GM19351 (cell line): ENCODE measurements around the gene SPATS2L.
"Not testable (repeated sequence)": the region's sequence is repeated elsewhere in the genome, so short reads cannot be mapped to it uniquely, and the experiment has no call there.

Experiments
- ATAC-seq: cut with Tn5 transposase; IDR thresholded peaks from one replicate; pipeline ENCODE4 v1.9.1; 2021; ENCODE audit warnings: mild to moderate bottlenecking, moderate library complexity; ENCODE audit not compliant: unreplicated experiment

Gene SPATS2L

GRCh38 chr2:200319548-200320337 lies 13.2 kb downstream of the SPATS2L start:
- ATAC-seq = no peak

DNA sequence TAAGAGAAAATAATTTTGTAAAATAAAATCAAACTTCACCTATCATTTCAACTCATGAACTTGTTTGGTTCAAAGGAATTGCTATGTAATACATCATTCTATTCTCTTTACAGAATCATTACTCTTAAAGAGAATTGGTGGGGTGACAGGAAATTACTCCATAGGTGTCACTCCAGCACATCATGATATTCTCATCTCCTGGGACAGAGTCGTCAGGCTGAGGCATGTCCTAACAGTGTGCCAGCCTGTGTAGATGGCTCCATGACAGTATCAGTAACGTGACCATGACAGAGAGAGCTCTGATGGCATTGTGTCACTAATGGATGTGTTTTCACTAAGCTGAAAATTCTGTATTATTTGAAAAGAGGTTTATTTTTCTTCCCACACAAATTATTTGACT lies 13.9 kb downstream of the SPATS2L start:
- no peak for ATAC-seq

DNA sequence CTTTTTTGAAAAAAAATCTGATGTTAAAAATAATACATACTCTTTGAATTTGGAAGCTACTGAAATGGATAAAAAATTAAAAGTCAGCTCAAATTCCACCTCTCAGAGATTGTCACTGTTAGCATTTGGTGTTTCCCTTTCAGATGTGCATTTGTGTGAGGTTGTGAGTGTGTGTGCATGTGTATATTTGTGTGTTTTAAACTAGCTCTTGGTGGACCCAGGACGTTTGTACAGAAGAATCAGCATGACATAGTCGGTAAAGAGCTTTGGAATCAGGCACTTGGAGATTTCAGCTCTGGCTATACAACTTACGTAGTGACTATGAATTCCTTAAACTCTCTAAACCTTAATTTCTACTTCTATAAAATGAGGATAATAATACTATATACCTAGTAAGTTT lies 14.5 kb downstream of the SPATS2L start:
- ATAC-seq = no peak

- peak; percentile 80 for ATAC-seq
Measured at GRCh38 chr2:200321780-200322534, 15.5 kb downstream of the SPATS2L start.

- no peak for ATAC-seq
Measured at GRCh38 chr2:200322607-200323006, 16.1 kb downstream of the SPATS2L start.

DNA sequence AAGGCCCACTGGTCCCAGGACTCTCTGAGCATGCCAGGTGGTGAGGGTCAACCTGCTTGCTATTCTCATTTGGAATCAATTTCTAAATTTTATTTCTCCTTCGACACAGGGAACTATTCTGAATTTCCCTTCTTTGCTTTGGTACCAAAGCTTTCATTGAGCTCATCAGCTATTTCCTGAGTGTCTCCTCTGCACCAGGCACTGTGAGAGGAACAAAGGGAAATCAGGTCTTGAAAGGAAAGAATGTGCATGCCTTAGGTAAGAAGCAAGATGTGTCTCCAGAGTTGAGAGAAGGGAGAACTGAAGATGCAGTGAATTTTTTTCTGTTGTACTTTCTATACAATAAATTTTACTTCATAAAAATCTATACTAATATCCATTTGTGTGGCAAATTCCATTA lies 17.9 kb downstream of the SPATS2L start:
- no peak for ATAC-seq

GRCh38 chr2:200329384-200329783 lies 22.9 kb downstream of the SPATS2L start:
- ATAC-seq = no peak

- ATAC-seq = peak; percentile 44
Measured at GRCh38 chr2:200329798-200330197, 23.3 kb downstream of the SPATS2L start.

GRCh38 chr2:200330351-200331060 lies 24.0 kb downstream of the SPATS2L start:
- no peak for ATAC-seq

GRCh38 chr2:200331061-200331400 lies 24.5 kb downstream of the SPATS2L start:
- no peak for ATAC-seq

- no peak for ATAC-seq
Measured at GRCh38 chr2:200335657-200336056, 29.2 kb downstream of the SPATS2L start.

DNA sequence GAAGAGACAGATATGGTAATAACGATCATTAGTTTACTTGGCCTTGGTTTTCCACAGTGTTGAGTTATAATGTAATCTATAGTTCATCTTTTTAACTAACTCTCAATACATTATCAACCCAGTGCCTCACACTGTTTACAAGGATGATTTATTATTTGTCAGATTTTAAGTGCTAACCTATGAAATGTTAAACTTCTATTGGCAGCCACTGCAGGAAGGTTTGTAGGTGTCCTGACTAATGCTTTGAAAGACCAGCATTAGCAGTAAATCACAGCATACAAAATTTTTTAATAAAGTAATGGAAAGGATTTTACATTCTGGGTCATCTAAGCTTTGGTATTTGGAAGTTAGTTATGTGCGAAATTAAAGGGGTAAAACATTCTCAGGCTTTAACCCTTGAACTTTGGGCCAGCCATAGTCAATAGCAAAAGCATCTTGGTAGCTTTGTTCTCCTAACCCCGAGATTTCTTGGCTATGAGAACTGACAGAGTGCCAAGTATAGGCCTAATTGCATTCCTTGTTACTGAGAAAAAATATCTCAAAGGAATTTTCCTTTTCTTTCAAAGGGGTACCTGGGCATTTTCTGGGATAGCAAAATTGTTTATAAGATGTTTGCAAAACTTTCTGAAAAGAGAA lies 30.6 kb downstream of the SPATS2L start:
- ATAC-seq = no peak

DNA sequence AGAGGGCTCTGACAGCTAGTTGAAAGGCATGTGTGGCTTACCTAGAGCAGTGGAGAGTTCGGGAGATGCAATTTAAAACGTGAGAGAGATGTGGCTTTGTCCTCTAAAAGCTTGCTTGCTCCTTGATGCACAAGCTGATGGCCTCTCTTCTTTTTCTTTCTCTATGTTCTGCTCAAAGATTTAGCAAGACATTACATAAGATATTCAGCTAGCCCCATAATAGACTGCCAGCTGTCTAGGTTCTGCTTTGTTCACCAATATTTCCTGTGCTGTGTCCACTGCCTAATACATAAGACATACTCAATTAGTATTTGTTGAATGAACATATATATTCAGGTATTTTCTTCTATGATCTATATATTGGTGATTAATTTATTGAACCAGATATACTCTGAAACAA lies 31.1 kb downstream of the SPATS2L start:
- no peak for ATAC-seq

GRCh38 chr2:200338692-200339091 lies 32.2 kb downstream of the SPATS2L start:
- no peak for ATAC-seq

DNA sequence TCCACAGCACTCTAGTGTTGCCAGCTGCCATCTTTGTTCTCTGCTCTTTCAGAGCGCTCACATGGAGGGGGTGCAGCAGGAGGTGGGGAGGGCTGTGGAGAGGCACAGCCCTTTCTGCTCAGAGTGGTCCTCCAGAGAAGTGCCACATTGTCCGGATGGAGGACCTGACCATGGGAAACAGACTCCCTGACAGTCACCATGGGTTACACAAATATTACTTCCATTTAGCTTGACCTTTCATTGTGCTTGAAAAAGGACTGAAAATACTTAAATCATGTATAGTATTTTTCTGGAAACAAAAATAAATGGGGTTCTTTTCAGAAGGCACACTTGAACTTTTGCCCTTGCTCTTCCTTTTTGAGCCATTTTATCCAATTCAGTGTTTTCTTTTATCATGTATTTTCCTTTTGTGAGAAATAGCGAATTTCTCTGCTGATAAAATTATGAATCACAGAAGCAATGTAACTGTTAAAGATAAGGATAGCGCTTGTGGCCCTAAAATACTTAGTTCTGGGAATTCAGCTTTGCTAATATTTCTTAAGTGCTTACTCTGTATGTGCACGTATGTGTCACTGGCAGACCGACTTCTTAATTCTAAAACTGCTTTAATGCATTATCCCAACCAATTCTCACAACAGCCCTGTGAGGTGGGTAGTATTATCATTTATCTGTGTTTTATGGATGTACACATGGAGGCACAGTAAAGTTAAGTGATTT lies 34.2 kb downstream of the SPATS2L start:
- ATAC-seq = no peak

DNA sequence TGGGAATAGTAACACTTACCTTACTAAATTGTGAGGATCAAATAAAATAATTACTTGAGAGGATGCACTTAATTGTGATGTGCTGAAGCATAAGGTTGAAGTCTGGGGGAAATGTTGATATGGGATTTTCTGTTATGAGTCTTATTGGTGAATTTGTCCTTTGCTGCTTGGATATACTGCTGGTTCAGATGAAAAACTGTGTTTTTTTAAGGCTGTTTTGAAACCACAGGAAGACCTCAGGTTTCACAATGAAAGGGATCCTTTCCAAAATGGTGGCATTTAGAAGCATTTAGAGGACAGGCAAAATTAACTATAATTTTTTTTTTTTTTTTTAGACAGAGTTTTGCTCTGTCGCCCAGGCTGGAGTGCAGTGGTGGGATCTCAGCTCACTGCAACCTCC lies 34.9 kb downstream of the SPATS2L start:
- ATAC-seq = no peak

- ATAC-seq = no peak
Measured at GRCh38 chr2:200342235-200342634, 35.7 kb downstream of the SPATS2L start.

GRCh38 chr2:200342654-200343053 lies 36.2 kb downstream of the SPATS2L start:
- no peak for ATAC-seq

GRCh38 chr2:200344202-200344601 lies 37.7 kb downstream of the SPATS2L start:
- ATAC-seq = not testable (repeated sequence)

DNA sequence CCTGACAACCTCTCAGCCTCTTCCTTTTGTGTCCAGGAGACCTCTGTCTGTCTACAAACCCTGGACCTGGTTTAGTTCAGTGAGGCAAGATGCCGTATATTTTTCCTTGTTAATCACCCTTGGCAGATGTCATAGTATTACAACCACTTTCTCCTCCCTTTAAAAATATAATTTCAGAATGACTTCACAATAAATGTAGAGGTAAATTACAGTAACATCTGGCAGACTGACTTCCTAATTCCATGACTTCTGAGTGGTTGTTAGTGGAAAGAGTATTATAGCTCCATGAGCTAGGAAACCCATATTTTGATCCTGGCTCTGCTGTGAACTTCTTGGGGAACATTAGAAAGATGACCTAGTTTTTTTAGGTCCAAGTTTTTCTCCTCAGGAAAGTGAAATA lies 39.5 kb downstream of the SPATS2L start:
- no peak for ATAC-seq

DNA sequence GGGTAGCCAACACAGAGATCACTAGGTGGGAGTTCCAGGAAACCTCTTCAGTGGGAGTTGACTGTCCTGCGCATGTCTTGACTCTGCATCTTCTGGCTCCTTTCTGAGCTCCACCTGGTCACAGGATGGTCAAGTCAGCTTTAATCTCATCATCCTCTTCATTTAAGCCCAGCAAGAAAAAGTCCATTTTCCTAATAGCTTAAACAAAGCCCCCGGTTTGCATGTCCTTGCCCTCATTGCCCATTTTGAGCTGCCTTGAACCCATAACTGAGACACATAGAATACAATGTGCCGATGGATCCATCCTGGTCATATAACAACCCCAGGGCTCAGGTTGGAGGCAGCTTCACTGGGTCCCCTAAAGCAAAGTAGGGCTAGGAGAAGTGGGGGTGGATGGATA lies 40.8 kb downstream of the SPATS2L start:
- no peak for ATAC-seq
